ENCODE data around the gene CCL22. TPM values are rescaled to one million over a fixed set of nuclear protein-coding genes. Genes with fewer than 3 reads are reported as not detected.

CCL22 gene
- total and polyA plus RNA-seq, 4 donors = 0.10 to 0.14 TPM; not detected in 2

DNA sequence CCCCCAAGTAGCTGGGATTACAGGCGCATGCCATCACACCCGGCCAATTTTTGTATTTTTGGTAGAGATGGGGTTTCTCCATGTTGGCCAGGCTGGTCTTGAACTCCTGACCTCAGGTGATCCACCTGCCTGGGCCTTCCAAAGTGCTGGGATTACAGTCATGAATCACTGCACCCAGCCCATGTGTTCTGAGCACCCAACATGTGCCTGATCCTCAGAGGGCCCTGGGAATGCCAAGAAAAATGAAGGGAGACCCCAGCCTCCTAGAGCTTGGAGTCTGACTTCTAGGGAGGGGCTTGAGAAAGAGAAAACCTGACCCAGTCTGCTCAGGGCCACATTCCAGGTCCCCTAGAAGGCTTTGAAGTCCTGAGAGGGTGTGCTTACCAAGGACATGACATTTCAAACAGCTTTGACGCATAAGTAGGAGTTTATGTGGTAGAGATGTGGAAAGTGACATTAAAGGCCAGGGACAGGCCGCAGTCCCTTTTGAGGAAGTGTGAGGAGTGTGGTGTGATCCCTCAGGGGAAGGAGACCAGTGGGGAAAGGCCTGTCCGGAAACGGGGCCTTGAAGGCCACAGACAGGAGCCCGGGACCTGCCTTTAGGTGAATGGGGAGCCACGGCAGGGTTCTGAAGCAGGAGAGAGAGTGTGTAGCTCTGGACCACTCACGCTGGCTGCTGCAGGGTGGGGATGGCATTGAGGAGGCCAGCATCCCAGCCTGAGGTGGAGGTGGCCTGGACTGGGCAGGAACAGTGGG is 1.1 kb upstream of the CCL22 start:
- no peaks in the 10 kb centered on the region for H3K36me3 ChIP-seq (ENCODE audit: control insufficient read depth, insufficient read depth, low read length)
- no peak overlapping the region for H3K27ac ChIP-seq (ENCODE audit: low read depth, low read length)
- no peak for DNase-seq (ENCODE audit: low read depth in 4 of 6, low spot score in 6 of 6)
- no peaks in the 10 kb centered on the region for H3K4me1 ChIP-seq (ENCODE audit: control insufficient read depth, insufficient read depth, low read length)
- no peaks in the 10 kb centered on the region for H3K9me3 ChIP-seq (ENCODE audit: control insufficient read depth, insufficient read depth, low read length)
- WGBS (ENCODE audit: insufficient coverage) = 89% methylated on average over 7 of the region's 9 CpGs
- no peaks in the 10 kb centered on the region for H3K27me3 ChIP-seq (ENCODE audit: control insufficient read depth, insufficient read depth, low read length)
- no peak overlapping the region for H3K4me3 ChIP-seq (ENCODE audit: low read depth, low read length)

DNA sequence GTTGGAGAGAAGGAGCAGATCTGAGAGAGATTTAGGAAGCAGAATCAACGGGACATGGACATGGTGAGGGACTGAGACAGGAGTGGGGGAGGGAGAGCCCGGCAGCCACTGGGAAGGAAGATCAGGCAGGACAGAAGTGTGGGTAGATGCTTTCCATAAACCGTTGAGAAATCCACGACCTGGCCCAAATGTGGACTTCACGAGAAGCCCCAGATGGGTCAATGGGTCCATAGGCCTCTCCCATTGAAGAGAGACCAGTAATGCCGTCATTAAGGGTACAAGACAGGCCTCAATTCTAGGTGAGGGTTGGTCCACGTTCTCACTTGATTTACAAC is 530 bp upstream of the CCL22 start:
- Histone ChIP-seq H3K9me3 (ENCODE audit: control insufficient read depth, insufficient read depth, low read length) (no peaks in the 10 kb centered on the region), H3K36me3 (ENCODE audit: control insufficient read depth, insufficient read depth, low read length) (no peaks in the 10 kb centered on the region), H3K27ac (ENCODE audit: low read depth, low read length) (no peak overlapping the region), H3K27me3 (ENCODE audit: control insufficient read depth, insufficient read depth, low read length) (no peaks in the 10 kb centered on the region), H3K4me3 (ENCODE audit: low read depth, low read length) (no peak overlapping the region), H3K4me1 (ENCODE audit: control insufficient read depth, insufficient read depth, low read length) (no peaks in the 10 kb centered on the region)
- WGBS (ENCODE audit: insufficient coverage) = 79% methylated on average over 7 of the region's 7 CpGs
- DNase-seq (ENCODE audit: low read depth in 4 of 6, low spot score in 6 of 6) = no peak

DNA sequence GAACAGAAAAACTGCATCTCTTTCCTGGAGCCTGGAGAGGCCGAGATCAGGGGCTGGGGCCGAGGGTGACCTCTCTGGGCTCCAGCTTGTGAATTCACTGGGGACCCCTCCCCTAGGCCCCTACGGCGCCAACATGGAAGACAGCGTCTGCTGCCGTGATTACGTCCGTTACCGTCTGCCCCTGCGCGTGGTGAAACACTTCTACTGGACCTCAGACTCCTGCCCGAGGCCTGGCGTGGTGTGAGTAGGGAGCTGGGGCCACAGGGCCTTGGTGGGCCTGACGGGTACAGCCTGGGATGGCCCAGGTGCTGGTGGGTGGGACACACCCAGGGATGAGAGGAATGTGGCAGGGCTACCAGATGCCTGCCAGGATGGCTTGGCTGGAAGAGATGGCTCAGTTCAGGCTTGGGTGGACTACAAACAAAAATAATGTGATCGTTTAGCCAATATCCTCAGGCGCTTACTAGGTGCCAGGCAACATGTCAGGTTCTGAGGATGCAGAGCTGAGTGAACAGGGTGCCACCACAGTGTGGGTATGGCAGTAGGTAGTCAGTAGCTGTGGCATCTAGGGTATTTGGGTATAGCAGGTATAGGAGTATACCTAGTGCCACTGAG is 1.8 kb downstream of the CCL22 start:
- no peak overlapping the region for H3K4me3 ChIP-seq (ENCODE audit: low read depth, low read length)
- H3K9me3 ChIP-seq (ENCODE audit: control insufficient read depth, insufficient read depth, low read length) = no peaks in the 10 kb centered on the region
- H3K27ac ChIP-seq (ENCODE audit: low read depth, low read length) = no peak overlapping the region
- 94% methylated on average over 16 of the region's 16 CpGs for WGBS (ENCODE audit: insufficient coverage)
- no peaks in the 10 kb centered on the region for H3K4me1 ChIP-seq (ENCODE audit: control insufficient read depth, insufficient read depth, low read length)
- no peaks in the 10 kb centered on the region for H3K27me3 ChIP-seq (ENCODE audit: control insufficient read depth, insufficient read depth, low read length)
- H3K36me3 ChIP-seq (ENCODE audit: control insufficient read depth, insufficient read depth, low read length) = no peaks in the 10 kb centered on the region
- no peak for DNase-seq (ENCODE audit: low read depth in 4 of 6, low spot score in 6 of 6)

DNA sequence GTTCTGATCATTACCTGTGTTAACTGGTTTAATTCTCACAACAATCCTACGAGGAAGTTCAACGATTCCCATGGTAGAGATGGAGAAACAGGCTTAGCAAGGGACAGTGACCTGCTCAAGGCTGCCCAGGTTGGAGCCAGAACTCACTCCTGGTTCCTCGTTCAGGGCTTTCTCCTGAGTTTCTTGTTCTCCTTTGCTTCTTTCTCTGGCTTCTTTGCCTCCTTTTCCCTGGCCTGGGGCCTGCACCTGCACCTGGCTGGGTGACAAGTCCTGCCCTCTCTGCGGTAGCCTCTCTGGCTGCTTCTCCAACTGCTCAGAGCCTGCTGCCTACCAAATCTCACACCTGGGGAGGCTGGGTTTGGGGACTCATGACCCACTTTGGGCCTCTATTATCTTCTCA is 2.8 kb downstream of the CCL22 start:
- 76% methylated on average over 4 of the region's 4 CpGs for WGBS (ENCODE audit: insufficient coverage)
- Histone ChIP-seq H3K4me1 (ENCODE audit: control insufficient read depth, insufficient read depth, low read length) (no peaks in the 10 kb centered on the region), H3K36me3 (ENCODE audit: control insufficient read depth, insufficient read depth, low read length) (no peaks in the 10 kb centered on the region), H3K27ac (ENCODE audit: low read depth, low read length) (no peak overlapping the region), H3K27me3 (ENCODE audit: control insufficient read depth, insufficient read depth, low read length) (no peaks in the 10 kb centered on the region), H3K9me3 (ENCODE audit: control insufficient read depth, insufficient read depth, low read length) (no peaks in the 10 kb centered on the region), H3K4me3 (ENCODE audit: low read depth, low read length) (no peak overlapping the region)
- DNase-seq (ENCODE audit: low read depth in 4 of 6, low spot score in 6 of 6) = no peak

DNA sequence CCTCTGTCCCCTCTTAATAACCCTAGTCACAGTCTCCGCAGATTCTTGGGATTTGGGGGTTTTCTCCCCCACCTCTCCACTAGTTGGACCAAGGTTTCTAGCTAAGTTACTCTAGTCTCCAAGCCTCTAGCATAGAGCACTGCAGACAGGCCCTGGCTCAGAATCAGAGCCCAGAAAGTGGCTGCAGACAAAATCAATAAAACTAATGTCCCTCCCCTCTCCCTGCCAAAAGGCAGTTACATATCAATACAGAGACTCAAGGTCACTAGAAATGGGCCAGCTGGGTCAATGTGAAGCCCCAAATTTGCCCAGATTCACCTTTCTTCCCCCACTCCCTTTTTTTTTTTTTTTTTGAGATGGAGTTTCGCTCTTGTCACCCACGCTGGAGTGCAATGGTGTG is 5.6 kb downstream of the CCL22 start:
- no peak for DNase-seq (ENCODE audit: low read depth in 4 of 6, low spot score in 6 of 6)
- no peak overlapping the region for H3K27ac ChIP-seq (ENCODE audit: low read depth, low read length)
- H3K27me3 ChIP-seq (ENCODE audit: control insufficient read depth, insufficient read depth, low read length) = no peaks in the 10 kb centered on the region
- H3K4me3 ChIP-seq (ENCODE audit: low read depth, low read length) = no peak overlapping the region
- no peaks in the 10 kb centered on the region for H3K36me3 ChIP-seq (ENCODE audit: control insufficient read depth, insufficient read depth, low read length)
- peaks cover 4% of the 10 kb centered on the region for H3K4me1 ChIP-seq (ENCODE audit: control insufficient read depth, insufficient read depth, low read length)
- WGBS (ENCODE audit: insufficient coverage) = 100% methylated on average over 1 of the region's 3 CpGs
- no peaks in the 10 kb centered on the region for H3K9me3 ChIP-seq (ENCODE audit: control insufficient read depth, insufficient read depth, low read length)

DNA sequence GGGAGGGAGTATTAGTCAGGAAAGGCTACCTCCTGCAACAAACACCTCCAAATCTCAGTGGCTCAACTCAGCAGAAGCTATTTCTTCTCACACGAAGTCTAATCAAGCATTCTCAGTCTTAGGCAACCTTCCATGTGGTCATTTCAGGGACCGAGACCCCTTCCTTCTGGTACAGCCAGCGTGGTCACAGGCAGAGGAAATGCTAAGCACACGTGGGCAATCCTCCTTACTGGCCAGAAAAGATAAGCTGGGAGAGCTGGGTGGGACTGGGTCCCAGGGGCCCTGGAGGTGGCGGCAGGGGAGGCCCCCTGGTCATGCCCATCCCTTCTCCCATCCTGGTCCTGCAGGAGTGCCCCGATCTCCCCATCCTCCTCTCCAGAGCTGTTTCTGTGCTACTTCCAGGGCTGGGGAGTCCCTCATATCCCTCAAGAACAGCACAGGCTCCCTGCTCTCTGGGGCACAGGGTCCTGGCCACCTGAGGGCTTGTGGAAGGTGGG is 8.0 kb downstream of the CCL22 start:
- no peak overlapping the region for H3K27ac ChIP-seq (ENCODE audit: low read depth, low read length)
- H3K27me3 ChIP-seq (ENCODE audit: control insufficient read depth, insufficient read depth, low read length) = no peaks in the 10 kb centered on the region
- peaks cover 8% of the 10 kb centered on the region for H3K4me1 ChIP-seq (ENCODE audit: control insufficient read depth, insufficient read depth, low read length)
- no peak overlapping the region for H3K4me3 ChIP-seq (ENCODE audit: low read depth, low read length)
- DNase-seq (ENCODE audit: low read depth in 4 of 6, low spot score in 6 of 6) = no peak
- H3K36me3 ChIP-seq (ENCODE audit: control insufficient read depth, insufficient read depth, low read length) = no peaks in the 10 kb centered on the region
- 73% methylated on average over 4 of the region's 6 CpGs for WGBS (ENCODE audit: insufficient coverage)
- H3K9me3 ChIP-seq (ENCODE audit: control insufficient read depth, insufficient read depth, low read length) = no peaks in the 10 kb centered on the region

DNA sequence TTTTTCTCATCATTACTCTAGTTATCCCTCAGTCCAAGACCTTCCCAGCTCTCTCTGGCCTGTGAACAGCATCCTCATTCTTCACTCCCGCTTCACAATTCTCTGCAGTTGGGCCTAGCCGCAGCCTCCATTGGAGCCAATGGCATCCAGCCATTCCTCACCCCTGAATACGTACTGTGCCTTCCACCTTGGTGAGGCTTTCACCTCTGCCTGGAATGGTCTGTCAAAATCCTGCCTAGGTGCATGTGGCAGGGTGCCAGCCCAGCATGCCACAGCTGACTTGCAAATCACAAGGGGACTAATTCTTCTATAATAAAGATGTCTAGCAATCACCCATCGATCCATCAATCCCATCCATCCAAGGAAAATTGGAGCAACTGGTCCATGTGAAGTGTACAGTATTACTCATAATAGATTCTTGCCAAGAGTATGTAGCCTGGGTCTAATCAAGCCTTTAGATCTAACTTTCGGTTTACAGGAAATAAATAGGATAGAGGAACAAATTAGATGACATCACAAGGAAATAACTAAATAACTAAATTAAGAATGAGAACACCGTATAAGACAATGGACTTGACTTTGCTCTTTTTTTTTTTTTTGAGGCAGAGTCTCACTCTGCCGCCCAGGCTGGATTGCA is 8.7 kb downstream of the CCL22 start:
- WGBS (ENCODE audit: insufficient coverage) = 86% methylated on average over 4 of the region's 7 CpGs
- DNase-seq (ENCODE audit: low read depth in 4 of 6, low spot score in 6 of 6) = no peak
- H3K27ac ChIP-seq (ENCODE audit: low read depth, low read length) = no peak overlapping the region
- H3K27me3 ChIP-seq (ENCODE audit: control insufficient read depth, insufficient read depth, low read length) = no peaks in the 10 kb centered on the region
- H3K4me1 ChIP-seq (ENCODE audit: control insufficient read depth, insufficient read depth, low read length) = peaks cover 15% of the 10 kb centered on the region
- H3K36me3 ChIP-seq (ENCODE audit: control insufficient read depth, insufficient read depth, low read length) = no peaks in the 10 kb centered on the region
- no peaks in the 10 kb centered on the region for H3K9me3 ChIP-seq (ENCODE audit: control insufficient read depth, insufficient read depth, low read length)
- no peak overlapping the region for H3K4me3 ChIP-seq (ENCODE audit: low read depth, low read length)

DNA sequence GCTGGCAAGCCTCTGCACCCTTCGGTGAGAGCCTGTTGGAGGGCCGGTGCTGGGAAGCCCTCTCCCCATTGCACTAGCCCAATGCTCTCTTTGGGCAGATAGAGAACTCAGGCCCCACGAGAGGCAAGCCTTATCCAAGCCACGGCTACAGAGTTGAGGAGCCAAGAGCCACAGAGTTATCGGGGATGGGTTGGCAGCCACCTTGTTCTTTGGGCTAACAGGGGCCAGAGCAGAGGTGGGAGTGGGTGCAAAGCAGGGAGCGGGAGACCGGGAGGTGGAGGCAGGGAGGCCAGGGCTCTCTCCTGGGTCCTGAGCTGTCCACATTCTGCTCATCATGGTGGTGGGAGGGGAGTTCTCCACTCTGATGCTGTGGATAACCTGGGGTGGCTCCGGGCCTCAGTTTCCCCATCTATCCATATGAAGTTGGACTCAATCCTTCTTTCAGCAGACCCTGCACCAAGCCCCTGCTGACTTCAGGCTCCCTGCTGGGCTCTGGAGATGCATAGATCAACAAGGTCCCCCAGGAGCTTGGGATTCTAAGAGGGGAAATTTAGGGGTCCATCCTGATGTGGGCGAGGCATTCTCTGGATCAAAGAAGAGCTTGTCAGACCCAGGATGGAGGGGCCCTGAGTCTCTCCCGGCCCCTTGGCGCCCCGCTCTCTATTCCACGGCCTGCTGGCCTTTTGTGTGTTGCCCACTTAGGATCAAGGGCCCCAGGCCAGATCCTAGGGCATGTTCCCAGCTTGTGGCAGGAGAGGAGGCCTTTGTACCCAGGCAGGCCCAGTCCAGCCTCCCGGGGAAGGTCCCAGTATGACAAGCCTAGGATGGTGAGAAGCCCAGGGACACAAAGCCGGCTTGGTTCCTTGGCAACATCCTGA is 13.2 kb downstream of the CCL22 start:
- 50% methylated on average over 12 of the region's 15 CpGs for WGBS (ENCODE audit: insufficient coverage)
- Histone ChIP-seq H3K36me3 (ENCODE audit: control insufficient read depth, insufficient read depth, low read length) (no peaks in the 10 kb centered on the region), H3K27me3 (ENCODE audit: control insufficient read depth, insufficient read depth, low read length) (no peaks in the 10 kb centered on the region), H3K9me3 (ENCODE audit: control insufficient read depth, insufficient read depth, low read length) (no peaks in the 10 kb centered on the region), H3K4me1 (ENCODE audit: control insufficient read depth, insufficient read depth, low read length) (peaks cover 37% of the 10 kb centered on the region), H3K4me3 (ENCODE audit: low read depth, low read length) (peak overlapping the region; percentile 68), H3K27ac (ENCODE audit: low read depth, low read length) (peak overlapping the region; percentile 89)
- DNase-seq (ENCODE audit: low read depth in 4 of 6, low spot score in 6 of 6) = no peak

DNA sequence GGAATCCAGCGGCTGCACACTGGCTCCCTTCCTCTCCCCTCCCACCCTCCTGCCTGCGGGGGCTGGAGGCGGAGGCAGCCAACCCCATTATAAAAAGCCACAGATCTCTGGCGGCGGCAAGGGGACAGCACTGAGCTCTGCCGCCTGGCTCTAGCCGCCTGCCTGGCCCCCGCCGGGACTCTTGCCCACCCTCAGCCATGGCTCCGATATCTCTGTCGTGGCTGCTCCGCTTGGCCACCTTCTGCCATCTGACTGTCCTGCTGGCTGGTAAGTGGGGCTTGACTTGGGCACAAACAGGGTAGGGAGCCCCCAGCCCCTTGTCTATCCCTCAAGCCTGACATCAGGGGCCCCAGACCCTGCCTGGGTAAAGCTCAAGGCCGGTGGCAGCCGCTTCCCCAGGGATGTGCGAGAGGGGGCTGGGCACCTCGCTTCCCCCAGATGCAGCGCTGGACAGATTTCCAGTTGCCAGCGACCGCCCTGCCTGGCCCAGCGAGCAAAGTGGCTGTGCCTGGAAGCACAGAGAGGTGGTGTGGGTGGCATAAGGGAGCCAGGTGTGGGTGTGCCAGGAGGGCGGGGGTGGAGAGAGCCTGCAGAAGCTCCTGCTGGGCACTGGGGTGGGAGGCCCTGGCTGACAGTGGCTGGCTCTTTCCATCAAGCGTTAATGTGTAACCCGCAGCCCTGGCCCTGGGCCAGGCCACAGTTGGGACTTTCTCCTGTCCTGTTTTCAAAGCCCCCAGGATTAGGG is 14.0 kb downstream of the CCL22 start, which contains the start of gene CX3CL1:
Gene CX3CL1, plus strand, starts transcription at position 119 of the 745 bp plus-strand sequence. Its CDS starts 79 bp downstream, at position 198.
- Histone ChIP-seq H3K36me3 (ENCODE audit: control insufficient read depth, insufficient read depth, low read length) (no peaks in the 10 kb centered on the region), H3K9me3 (ENCODE audit: control insufficient read depth, insufficient read depth, low read length) (no peaks in the 10 kb centered on the region), H3K27me3 (ENCODE audit: control insufficient read depth, insufficient read depth, low read length) (no peaks in the 10 kb centered on the region), H3K4me3 (ENCODE audit: low read depth, low read length) (peak within 1 kb of the TSS; percentile 68), H3K27ac (ENCODE audit: low read depth, low read length) (peak within 1 kb of the TSS; percentile 89), H3K4me1 (ENCODE audit: control insufficient read depth, insufficient read depth, low read length) (peaks cover 40% of the 10 kb centered on the region)
- WGBS (ENCODE audit: insufficient coverage) = 3% methylated on average over 23 of the region's 23 CpGs
- DNase-seq (ENCODE audit: low read depth in 4 of 6, low spot score in 6 of 6) = peak; percentile 68 to 97 (median 78)
